Measurements from ENCODE around the gene MOV10.

The MOV10 gene

GRCh38 chr1:112675728-112676381 lies 1.4 kb downstream of the MOV10 start:
- no peak for DNase-seq (ENCODE audit: low read depth)

- DNase-seq (ENCODE audit: low read depth), result no peak
Observed at GRCh38 chr1:112676543-112676942, 2.1 kb downstream of the MOV10 start.

DNA sequence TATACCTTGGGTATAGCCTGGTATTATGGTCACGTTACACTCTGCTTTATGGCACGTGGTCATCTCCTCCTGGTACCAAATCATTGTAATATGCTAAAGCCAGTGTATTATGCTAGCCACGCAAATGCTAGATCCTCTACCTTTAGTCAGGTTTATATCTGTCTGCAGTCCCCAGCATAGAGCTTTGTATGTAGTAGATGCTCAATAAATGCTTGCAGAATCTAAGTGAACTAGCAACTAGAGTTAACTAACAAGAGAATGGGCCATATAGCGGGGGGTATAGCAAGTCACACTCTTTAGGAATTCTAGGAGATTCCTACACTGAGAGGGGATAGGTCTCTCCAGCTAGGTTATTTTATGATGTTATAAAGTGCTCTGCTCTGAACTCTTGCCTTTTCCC lies 3.0 kb downstream of the MOV10 start:
- DNase-seq (ENCODE audit: low read depth), result no peak

GRCh38 chr1:112678605-112679004 lies 4.1 kb downstream of the MOV10 start:
- no peak for DNase-seq (ENCODE audit: low read depth)

DNA sequence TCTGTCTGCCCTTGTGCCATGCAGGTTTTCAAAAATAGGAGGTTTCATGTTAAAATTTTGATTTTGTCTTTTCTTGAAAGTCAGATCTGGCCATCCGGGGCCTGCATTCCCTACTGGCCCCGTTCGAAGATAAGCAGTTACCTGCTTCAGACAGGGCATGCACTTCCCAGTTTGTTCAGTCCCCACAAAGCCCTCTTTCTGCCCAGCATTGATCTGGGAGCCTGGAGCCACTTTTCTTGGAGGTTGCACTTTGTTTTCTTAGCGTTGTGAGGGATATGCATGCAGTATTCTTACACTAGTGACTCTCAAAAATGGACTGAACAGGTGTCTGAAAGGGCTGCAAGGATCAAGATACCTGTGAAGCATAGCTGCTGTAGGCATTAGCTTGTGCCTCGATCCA lies 11.5 kb downstream of the MOV10 start:
- no peak for DNase-seq (ENCODE audit: low read depth)

GRCh38 chr1:112686417-112686816 lies 12.0 kb downstream of the MOV10 start:
- DNase-seq (ENCODE audit: low read depth), result no peak

DNA sequence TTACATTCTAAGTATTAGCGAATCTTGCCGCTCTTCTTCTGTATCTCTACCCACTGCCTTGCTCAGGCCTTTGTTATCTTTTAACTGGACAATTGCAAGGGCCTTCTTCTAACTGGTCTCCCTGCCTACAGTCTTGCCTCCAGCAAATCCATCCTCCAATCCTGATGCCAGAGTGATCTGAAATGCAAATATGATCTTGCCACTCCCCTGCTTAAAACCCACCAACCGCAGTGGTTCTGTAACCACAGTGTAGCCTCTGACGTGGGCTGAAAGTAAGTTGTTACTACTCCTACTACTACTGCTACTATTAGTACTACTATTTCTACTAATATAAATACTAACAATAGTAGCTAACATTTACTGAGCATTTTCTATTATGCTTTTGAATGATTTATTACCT lies 12.4 kb downstream of the MOV10 start:
- no peak for DNase-seq (ENCODE audit: low read depth)

DNA sequence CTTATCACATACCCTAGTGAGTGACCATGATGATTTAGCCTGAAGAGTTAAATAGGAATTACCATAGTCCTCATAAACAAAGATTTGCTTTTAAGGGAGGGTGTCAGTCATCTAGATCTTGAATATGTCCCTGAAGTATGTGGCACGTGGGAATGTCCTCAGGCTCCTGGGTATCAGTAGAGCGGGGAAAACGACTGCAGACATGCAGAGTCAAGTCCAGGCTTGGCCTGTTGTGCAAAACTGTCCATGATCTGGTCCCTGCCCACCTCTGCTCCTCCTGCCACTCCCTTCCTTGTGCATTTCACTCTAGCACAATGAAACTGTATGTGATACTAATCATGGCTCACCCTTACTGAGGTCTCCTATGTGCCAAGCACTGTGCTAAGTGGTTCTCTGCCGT lies 12.9 kb downstream of the MOV10 start:
- no peak for DNase-seq (ENCODE audit: low read depth)

DNA sequence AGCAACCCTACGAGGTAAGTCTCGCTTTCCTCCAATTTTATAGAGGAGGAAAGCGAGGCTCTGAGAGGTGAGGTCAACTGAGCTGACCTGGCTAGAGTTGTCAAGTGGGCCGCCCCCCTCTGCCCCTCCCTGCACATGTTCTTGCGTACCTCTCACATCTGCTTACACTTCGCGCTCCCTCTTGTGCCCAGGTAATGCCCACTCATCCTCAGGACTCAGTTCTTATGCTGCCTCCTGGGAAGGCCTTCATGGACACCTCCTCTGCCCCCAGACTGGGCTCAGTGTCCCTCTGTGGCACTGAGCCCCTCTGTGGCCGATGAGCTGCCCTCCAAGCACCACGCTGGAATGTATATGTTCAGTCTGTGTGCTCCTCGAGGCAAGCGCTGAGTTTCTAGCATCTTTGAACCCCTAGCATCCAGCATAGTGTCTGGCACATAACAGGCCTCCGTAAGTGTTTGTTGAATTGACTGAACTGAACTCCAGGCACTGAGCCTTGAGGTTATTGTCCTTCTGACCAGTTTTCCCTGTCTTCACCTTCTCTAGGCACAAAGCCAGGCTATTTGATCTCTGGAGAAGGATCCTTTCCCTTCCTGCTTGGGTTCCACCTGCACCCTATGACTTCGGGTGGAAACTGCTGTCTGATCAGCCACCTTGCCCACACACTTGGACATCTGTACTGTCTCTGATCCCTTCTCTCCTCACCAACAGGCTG lies 13.5 kb downstream of the MOV10 start:
- DNase-seq (ENCODE audit: low read depth), result no peak

- no peak for DNase-seq (ENCODE audit: low read depth)
Observed at GRCh38 chr1:112688781-112689193, 14.3 kb downstream of the MOV10 start.

- no peak for DNase-seq (ENCODE audit: low read depth)
Observed at GRCh38 chr1:112689196-112689841, 14.9 kb downstream of the MOV10 start.

GRCh38 chr1:112689842-112690237 lies 15.4 kb downstream of the MOV10 start:
- no peak for DNase-seq (ENCODE audit: low read depth)

DNA sequence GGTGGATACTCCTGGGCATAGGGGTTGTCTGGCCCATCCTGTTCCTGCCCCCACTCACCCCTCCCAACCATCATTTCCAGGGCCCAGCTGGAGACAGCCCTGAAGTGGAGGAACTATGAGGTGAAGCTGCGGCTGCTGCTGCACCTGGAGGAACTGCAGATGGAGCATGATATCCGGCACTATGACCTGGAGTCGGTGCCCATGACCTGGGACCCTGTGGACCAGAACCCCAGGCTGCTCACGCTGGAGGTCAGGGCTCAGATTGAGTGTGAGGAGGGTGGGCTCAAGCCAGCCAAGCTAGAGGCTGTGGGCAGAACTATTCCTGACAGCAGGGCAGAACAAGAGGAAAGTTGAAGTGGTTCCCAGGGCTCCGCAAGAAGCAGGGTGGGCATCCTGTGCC lies 18.2 kb downstream of the MOV10 start:
- DNase-seq (ENCODE audit: low read depth), result no peak

- no peak for DNase-seq (ENCODE audit: low read depth)
Observed at GRCh38 chr1:112693821-112694220, 19.4 kb downstream of the MOV10 start.

DNA sequence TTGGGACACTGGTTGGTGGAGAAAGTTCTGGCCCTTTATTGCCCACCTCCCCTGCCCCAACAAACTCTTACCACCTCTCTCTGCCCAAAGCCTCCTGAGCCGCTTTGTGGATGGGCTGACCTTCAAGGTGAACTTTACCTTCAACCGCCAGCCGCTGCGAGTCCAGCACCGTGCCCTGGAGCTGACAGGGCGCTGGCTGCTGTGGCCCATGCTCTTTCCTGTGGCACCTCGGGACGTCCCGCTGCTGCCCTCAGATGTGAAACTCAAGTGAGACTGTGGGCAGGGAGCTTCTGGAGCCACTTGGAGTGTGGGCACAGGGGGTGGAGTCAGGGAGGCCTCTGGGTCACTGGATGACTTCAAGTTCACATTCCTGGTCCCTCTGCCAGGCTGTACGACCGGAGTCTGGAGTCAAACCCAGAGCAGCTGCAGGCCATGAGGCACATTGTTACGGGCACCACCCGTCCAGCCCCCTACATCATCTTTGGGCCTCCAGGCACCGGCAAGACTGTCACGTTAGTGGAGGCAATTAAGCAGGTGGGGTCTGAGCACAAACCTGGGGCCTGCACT lies 20.0 kb downstream of the MOV10 start:
- DNase-seq (ENCODE audit: low read depth), result no peak

GRCh38 chr1:112695276-112695675 lies 20.8 kb downstream of the MOV10 start:
- no peak for DNase-seq (ENCODE audit: low read depth)

DNA sequence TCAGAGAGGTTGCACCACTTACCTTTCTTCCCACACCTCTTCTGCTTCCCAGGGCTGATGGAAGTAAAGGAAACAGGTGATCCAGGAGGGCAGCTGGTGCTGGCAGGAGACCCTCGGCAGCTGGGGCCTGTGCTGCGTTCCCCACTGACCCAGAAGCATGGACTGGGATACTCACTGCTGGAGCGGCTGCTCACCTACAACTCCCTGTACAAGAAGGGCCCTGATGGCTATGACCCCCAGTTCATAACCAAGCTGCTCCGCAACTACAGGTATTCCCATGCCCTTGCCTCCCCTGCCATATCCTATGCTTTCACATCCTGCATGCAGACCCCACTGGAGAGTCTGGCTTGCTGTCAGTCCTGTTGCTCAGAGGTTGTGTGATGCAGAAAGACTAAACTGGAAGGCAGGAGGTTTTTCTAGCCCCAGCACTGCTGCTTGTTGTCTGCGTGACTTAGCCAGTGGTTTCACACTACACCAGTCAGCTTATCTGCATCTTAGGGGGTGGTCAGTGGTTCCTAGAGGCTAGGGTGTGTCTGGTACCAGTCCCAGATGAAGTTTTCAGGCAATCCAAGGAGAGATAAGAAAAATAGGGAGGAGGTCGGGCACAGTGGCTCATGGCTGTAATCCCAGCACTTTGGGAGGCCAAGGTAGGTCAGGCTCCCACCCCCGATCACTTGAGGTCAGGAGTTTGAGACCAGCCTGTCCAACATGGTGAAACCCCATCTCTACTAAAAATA lies 22.3 kb downstream of the MOV10 start:
- no peak for DNase-seq (ENCODE audit: low read depth)

DNA sequence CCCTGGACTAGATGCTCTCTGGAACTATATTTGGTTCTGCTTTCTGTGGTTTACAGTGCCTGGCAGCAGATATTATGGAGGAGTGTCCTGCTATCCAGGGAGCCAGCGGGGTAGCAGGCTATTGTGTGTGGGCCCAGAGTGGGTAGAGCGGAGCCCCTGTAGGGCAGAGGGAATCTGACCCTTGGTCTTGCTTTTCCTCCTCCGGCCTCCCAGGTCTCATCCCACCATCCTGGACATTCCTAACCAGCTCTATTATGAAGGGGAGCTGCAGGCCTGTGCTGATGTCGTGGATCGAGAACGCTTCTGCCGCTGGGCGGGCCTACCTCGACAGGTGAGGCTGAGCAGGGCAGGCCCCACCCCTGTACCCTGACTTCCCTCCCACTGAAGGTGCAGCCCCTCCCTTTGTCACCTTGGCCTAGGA lies 23.3 kb downstream of the MOV10 start:
- DNase-seq (ENCODE audit: low read depth), result no peak

GRCh38 chr1:112698366-112699310 lies 24.2 kb downstream of the MOV10 start:
- no peak for DNase-seq (ENCODE audit: low read depth)

- DNase-seq (ENCODE audit: low read depth), result no peak
Observed at GRCh38 chr1:112699425-112700144, 25.1 kb downstream of the MOV10 start.
